Neural crest cell (in vitro differentiated cells): Measurements from ENCODE around the gene CFAP100. TPM values are rescaled to one million over a fixed set of nuclear protein-coding genes. Genes with fewer than 3 reads are reported as not detected.

Source experiments
- DNase-seq: peaks from one replicate; pipeline ENCODE4 v3.0.0; 2021; ENCODE audit warnings: low read depth, mixed read lengths, low spot score
- H3K27ac Mint-ChIP-seq: one replicate; pipeline ENCODE4 v1.8.0; 2021; ENCODE audit warnings: mild to moderate bottlenecking, mixed read lengths; ENCODE audit not compliant: unreplicated experiment
- H3K27me3 Mint-ChIP-seq: 2 replicates; pipeline ENCODE4 v1.8.0; 2021; ENCODE audit warnings: low read depth, mild to moderate bottlenecking, mixed read lengths
- H3K36me3 Mint-ChIP-seq: 2 replicates; pipeline ENCODE4 v1.8.0; 2021; ENCODE audit warnings: low read depth, mild to moderate bottlenecking, mixed read lengths
- H3K4me1 Mint-ChIP-seq: 2 replicates; pipeline ENCODE4 v1.8.0; 2021; ENCODE audit warnings: mixed read lengths
- H3K4me3 Mint-ChIP-seq: one replicate; pipeline ENCODE4 v1.8.0; 2021; ENCODE audit warnings: mild to moderate bottlenecking, mixed read lengths
- H3K9me3 Mint-ChIP-seq: 2 replicates; pipeline ENCODE4 v1.8.0; 2021; ENCODE audit warnings: mixed read lengths
- CTCF ChIP-seq: fragments of 200-600 bp; sonication (generic); conservative IDR thresholded peaks from 2 replicates; pipeline ENCODE4 v1.5.0; 2021; ENCODE audit warnings: antibody characterized with exemption, mild to moderate bottlenecking
- total RNA-seq: library from RNA; stranded (reverse); gene quantifications from 2 replicates; pipeline ENCODE4 v1.2.1, GENCODE V29; 2021

Gene CFAP100
- total RNA-seq, 1 donor from 2014 or later, result 1.7 TPM

GRCh38 chr3:126419151-126419703 lies 24.5 kb downstream of the CFAP100 start:
- Mint-ChIP-seq H3K4me1 (peaks cover 5% of the 10 kb centered on the region), H3K27me3 (no peaks in the 10 kb centered on the region), H3K4me3 (no peak overlapping the region), H3K9me3 (no peaks in the 10 kb centered on the region), H3K27ac (peak overlapping the region; percentile 12), H3K36me3 (no peaks in the 10 kb centered on the region)
- DNase-seq, result no peak
- no peak for TF ChIP-seq CTCF

- H3K27me3 Mint-ChIP-seq, result no peaks in the 10 kb centered on the region
- peaks cover 4% of the 10 kb centered on the region for H3K36me3 Mint-ChIP-seq
- no peaks in the 10 kb centered on the region for H3K9me3 Mint-ChIP-seq
- TF ChIP-seq CTCF, result no peak
- peaks cover 5% of the 10 kb centered on the region for H3K4me1 Mint-ChIP-seq
- no peak for DNase-seq
- no peak overlapping the region for H3K27ac Mint-ChIP-seq
- no peak overlapping the region for H3K4me3 Mint-ChIP-seq
These were observed 25.4 kb downstream of the CFAP100 start for GRCh38 chr3:126419886-126420786.

GRCh38 chr3:126421573-126422119 lies 26.9 kb downstream of the CFAP100 start:
- no peak overlapping the region for H3K4me3 Mint-ChIP-seq
- TF ChIP-seq CTCF, result no peak
- DNase-seq, result no peak
- H3K27me3 Mint-ChIP-seq, result no peaks in the 10 kb centered on the region
- H3K9me3 Mint-ChIP-seq, result peaks cover 7% of the 10 kb centered on the region
- peaks cover 5% of the 10 kb centered on the region for H3K4me1 Mint-ChIP-seq
- H3K27ac Mint-ChIP-seq, result no peak overlapping the region
- H3K36me3 Mint-ChIP-seq, result peaks cover 10% of the 10 kb centered on the region

- no peak for TF ChIP-seq CTCF
- no peaks in the 10 kb centered on the region for H3K27me3 Mint-ChIP-seq
- H3K4me1 Mint-ChIP-seq, result peaks cover 5% of the 10 kb centered on the region
- H3K4me3 Mint-ChIP-seq, result no peak overlapping the region
- DNase-seq, result no peak
- H3K9me3 Mint-ChIP-seq, result peaks cover 11% of the 10 kb centered on the region
- H3K27ac Mint-ChIP-seq, result no peak overlapping the region
- H3K36me3 Mint-ChIP-seq, result peaks cover 15% of the 10 kb centered on the region
These were observed 27.4 kb downstream of the CFAP100 start for GRCh38 chr3:126422121-126422520.

- Mint-ChIP-seq H3K4me3 (no peak overlapping the region), H3K36me3 (peaks cover 15% of the 10 kb centered on the region), H3K27me3 (no peaks in the 10 kb centered on the region), H3K27ac (no peak overlapping the region), H3K4me1 (peaks cover 5% of the 10 kb centered on the region), H3K9me3 (peaks cover 12% of the 10 kb centered on the region)
- no peak for TF ChIP-seq CTCF
- no peak for DNase-seq
These were observed 27.9 kb downstream of the CFAP100 start for GRCh38 chr3:126422571-126423091.
